DOHH2 (cell line): ENCODE results near the gene LIM2.

Experiments used
- H3F3A ChIP-seq: fragments of 200-600 bp; sonication (generic), shearing (Covaris generic); 2 replicates; pipeline ENCODE4 v1.6.0; 2016; ENCODE audit warnings: antibody characterized with exemption, mild to moderate bottlenecking; ENCODE audit not compliant: control insufficient read depth, insufficient read depth
- H3K27ac ChIP-seq: fragments of 200-600 bp; sonication (generic); 2 replicates; pipeline ENCODE4 v1.5.1; 2014; ENCODE audit warnings: low read depth, mild to moderate bottlenecking, low read length, moderate library complexity
- H3K27me3 ChIP-seq: fragments of 200-600 bp; sonication (generic); 2 replicates; pipeline ENCODE4 v1.6.1; 2014; ENCODE audit warnings: mild to moderate bottlenecking, low read length, mixed read lengths; ENCODE audit not compliant: control insufficient read depth
- H3K36me3 ChIP-seq: fragments of 200-600 bp; sonication (generic); 2 replicates; pipeline ENCODE4 v1.6.1; 2014; ENCODE audit warnings: mild to moderate bottlenecking, low read length, moderate library complexity, mixed read lengths; ENCODE audit not compliant: control insufficient read depth
- H3K4me1 ChIP-seq: fragments of 200-600 bp; sonication (generic); 2 replicates; pipeline ENCODE4 v1.6.1; 2014; ENCODE audit warnings: mild to moderate bottlenecking, low read length, mixed read lengths; ENCODE audit not compliant: control insufficient read depth
- H3K4me2 ChIP-seq: fragments of 200-600 bp; sonication (generic); 2 replicates; pipeline ENCODE4 v1.6.0; 2014; ENCODE audit warnings: mild to moderate bottlenecking, low read length, moderate library complexity
- H3K4me3 ChIP-seq: fragments of 200-600 bp; sonication (generic); 2 replicates; pipeline ENCODE4 v1.5.1; 2014; ENCODE audit warnings: mild to moderate bottlenecking, low read length, mixed read lengths
- H3K79me2 ChIP-seq: fragments of 200-600 bp; sonication (generic); 2 replicates; pipeline ENCODE4 v1.6.1; 2014; ENCODE audit warnings: mild to moderate bottlenecking, low read length, mixed read lengths; ENCODE audit not compliant: control insufficient read depth
- H3K9me2 ChIP-seq: fragments of 200-600 bp; sonication (generic); replicated peaks from 2 replicates; pipeline ENCODE4 v1.6.1; 2014; ENCODE audit warnings: mild to moderate bottlenecking, low read length, mixed read lengths; ENCODE audit not compliant: control insufficient read depth
- H3K9me3 ChIP-seq: fragments of 200-600 bp; sonication (generic); 2 replicates; pipeline ENCODE4 v1.6.1; 2014; ENCODE audit warnings: antibody characterized with exemption, low read length, mixed read lengths; ENCODE audit not compliant: control insufficient read depth, insufficient read depth
- H4K20me1 ChIP-seq: fragments of 200-600 bp; sonication (generic); 2 replicates; pipeline ENCODE4 v1.6.0; 2014; ENCODE audit warnings: low read depth, mild to moderate bottlenecking, antibody characterized with exemption, low read length, moderate library complexity; ENCODE audit not compliant: control insufficient read depth, insufficient read depth
- EZH2phosphoT487 ChIP-seq: fragments of 200-600 bp; sonication (generic); IDR thresholded peaks from 2 replicates; pipeline ENCODE4 v1.6.1; 2017; ENCODE audit warnings: borderline replicate concordance, mild to moderate bottlenecking, antibody characterized with exemption, low read length, moderate library complexity, mixed read lengths
- TF ChIP-seq, protein P1 (sequence below): fragments of 200-600 bp; sonication (generic); IDR thresholded peaks from one replicate; pipeline ENCODE4 v1.5.1; 2014; ENCODE audit warnings: antibody characterized with exemption, mild to moderate bottlenecking, low read depth, low read length; ENCODE audit not compliant: poor library complexity, severe bottlenecking

Gene LIM2

DNA sequence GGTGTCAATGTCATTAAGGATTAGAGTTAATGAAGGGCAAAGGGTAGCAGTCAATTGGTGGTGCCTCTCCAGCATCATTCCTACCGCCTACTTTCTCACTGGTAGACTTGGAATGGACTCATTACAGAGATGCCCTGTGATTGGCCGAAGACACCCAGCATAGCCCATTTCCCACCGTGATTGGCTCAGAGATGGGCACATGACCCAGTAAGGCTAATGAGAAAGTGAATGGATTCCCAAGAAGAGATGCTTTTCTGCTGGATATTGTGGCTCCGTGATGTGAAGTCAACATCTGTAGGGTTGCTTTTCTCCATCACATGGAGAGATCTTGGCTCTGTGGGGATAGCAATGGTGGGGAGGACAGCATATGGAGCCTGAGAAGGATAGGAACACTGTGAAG lies 57.4 kb downstream of the LIM2 start:
- no peak for TF ChIP-seq EZH2phosphoT487
- TF ChIP-seq, protein P1, sequence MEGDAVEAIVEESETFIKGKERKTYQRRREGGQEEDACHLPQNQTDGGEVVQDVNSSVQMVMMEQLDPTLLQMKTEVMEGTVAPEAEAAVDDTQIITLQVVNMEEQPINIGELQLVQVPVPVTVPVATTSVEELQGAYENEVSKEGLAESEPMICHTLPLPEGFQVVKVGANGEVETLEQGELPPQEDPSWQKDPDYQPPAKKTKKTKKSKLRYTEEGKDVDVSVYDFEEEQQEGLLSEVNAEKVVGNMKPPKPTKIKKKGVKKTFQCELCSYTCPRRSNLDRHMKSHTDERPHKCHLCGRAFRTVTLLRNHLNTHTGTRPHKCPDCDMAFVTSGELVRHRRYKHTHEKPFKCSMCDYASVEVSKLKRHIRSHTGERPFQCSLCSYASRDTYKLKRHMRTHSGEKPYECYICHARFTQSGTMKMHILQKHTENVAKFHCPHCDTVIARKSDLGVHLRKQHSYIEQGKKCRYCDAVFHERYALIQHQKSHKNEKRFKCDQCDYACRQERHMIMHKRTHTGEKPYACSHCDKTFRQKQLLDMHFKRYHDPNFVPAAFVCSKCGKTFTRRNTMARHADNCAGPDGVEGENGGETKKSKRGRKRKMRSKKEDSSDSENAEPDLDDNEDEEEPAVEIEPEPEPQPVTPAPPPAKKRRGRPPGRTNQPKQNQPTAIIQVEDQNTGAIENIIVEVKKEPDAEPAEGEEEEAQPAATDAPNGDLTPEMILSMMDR: no peak
- no peaks in the 10 kb centered on the region for H3K4me1 ChIP-seq
- no peaks in the 10 kb centered on the region for H3K9me2 ChIP-seq
- no peak overlapping the region for H3K4me3 ChIP-seq
- no peaks in the 10 kb centered on the region for H3K79me2 ChIP-seq
- no peak overlapping the region for H3K4me2 ChIP-seq
- H3K27ac ChIP-seq: no peak overlapping the region
- no peaks in the 10 kb centered on the region for H3F3A ChIP-seq
- no peaks in the 10 kb centered on the region for H4K20me1 ChIP-seq
- H3K27me3 ChIP-seq: no peaks in the 10 kb centered on the region
- H3K36me3 ChIP-seq: no peaks in the 10 kb centered on the region
- H3K9me3 ChIP-seq: no peaks in the 10 kb centered on the region
